MM.1S (cell line): Measurements from ENCODE around the gene PATZ1.
A peak's percentile ranks its signal among the peaks of the same experiment; 100 is the strongest.

Source experiments
- DNase-seq: peaks from one replicate; pipeline ENCODE4 v3.0.0-alpha.2; 2015
- H2AFZ ChIP-seq: fragments of 300-600 bp; sonication (generic); 2 replicates; pipeline ENCODE4 v1.6.0; 2016; ENCODE audit warnings: antibody characterized with exemption, low read length
- H3F3A ChIP-seq: fragments of 300-600 bp; sonication (generic); 2 replicates; pipeline ENCODE4 v1.6.1; 2016; ENCODE audit warnings: mild to moderate bottlenecking, antibody characterized with exemption, low read length, moderate library complexity, mixed read lengths; ENCODE audit not compliant: insufficient read depth
- H3K27ac ChIP-seq: fragments of 300-600 bp; sonication (generic); 2 replicates; pipeline ENCODE4 v1.5.1; 2016; ENCODE audit warnings: mild to moderate bottlenecking, low read length
- H3K27me3 ChIP-seq: fragments of 300-600 bp; sonication (generic); replicated peaks from 2 replicates; pipeline ENCODE4 v1.6.0; 2016; ENCODE audit warnings: low read length; ENCODE audit not compliant: insufficient read depth
- H3K36me3 ChIP-seq: fragments of 300-600 bp; sonication (generic); replicated peaks from 2 replicates; pipeline ENCODE4 v1.6.1; 2016; ENCODE audit warnings: mild to moderate bottlenecking, low read length, mixed read lengths; ENCODE audit not compliant: insufficient read depth
- H3K4me1 ChIP-seq: fragments of 300-600 bp; sonication (generic); 2 replicates; pipeline ENCODE4 v1.6.1; 2016; ENCODE audit warnings: low read length, mixed read lengths
- H3K4me2 ChIP-seq: fragments of 300-600 bp; sonication (generic); 2 replicates; pipeline ENCODE4 v1.6.0; 2016; ENCODE audit warnings: low read depth, low read length
- H3K4me3 ChIP-seq: fragments of 300-600 bp; sonication (generic); 2 replicates; pipeline ENCODE4 v1.5.1; 2016; ENCODE audit warnings: low read length, mixed read lengths
- H3K79me2 ChIP-seq: fragments of 300-600 bp; sonication (generic); 2 replicates; pipeline ENCODE4 v1.6.1; 2016; ENCODE audit warnings: mixed run types, low read length, mixed read lengths
- H3K9ac ChIP-seq: fragments of 300-600 bp; sonication (generic); 2 replicates; pipeline ENCODE4 v1.6.1; 2016; ENCODE audit warnings: low read length, mixed read lengths
- H3K9me2 ChIP-seq: fragments of 300-600 bp; sonication (generic); replicated peaks from 2 replicates; pipeline ENCODE4 v1.6.1; 2016; ENCODE audit warnings: mild to moderate bottlenecking, low read length, mixed read lengths; ENCODE audit not compliant: insufficient read depth
- H3K9me3 ChIP-seq: fragments of 300-600 bp; sonication (generic); replicated peaks from 2 replicates; pipeline ENCODE4 v1.6.1; 2016; ENCODE audit warnings: mild to moderate bottlenecking, low read length, mixed read lengths; ENCODE audit not compliant: insufficient read depth
- H4K20me1 ChIP-seq: fragments of 300-600 bp; sonication (generic); 2 replicates; pipeline ENCODE4 v1.6.1; 2016; ENCODE audit warnings: mild to moderate bottlenecking, low read length, moderate library complexity, mixed read lengths; ENCODE audit not compliant: insufficient read depth
- EZH2 ChIP-seq: fragments of 300-600 bp; sonication (generic); optimal IDR thresholded peaks from 2 replicates; pipeline ENCODE3; 2017; ENCODE audit warnings: low read depth, mild to moderate bottlenecking, antibody characterized with exemption, low read length, mixed read lengths
- EZH2phosphoT487 ChIP-seq: fragments of 300-600 bp; sonication (generic); IDR thresholded peaks from 2 replicates; pipeline ENCODE4 v1.6.1; 2018; ENCODE audit warnings: antibody characterized with exemption, low read length
- TF ChIP-seq, protein P1 (sequence below): fragments of 300-600 bp; sonication (generic); IDR thresholded peaks from 2 replicates; pipeline ENCODE4 v1.5.1; 2016; ENCODE audit warnings: antibody characterized with exemption, low read length, mixed read lengths

The PATZ1 gene

DNA sequence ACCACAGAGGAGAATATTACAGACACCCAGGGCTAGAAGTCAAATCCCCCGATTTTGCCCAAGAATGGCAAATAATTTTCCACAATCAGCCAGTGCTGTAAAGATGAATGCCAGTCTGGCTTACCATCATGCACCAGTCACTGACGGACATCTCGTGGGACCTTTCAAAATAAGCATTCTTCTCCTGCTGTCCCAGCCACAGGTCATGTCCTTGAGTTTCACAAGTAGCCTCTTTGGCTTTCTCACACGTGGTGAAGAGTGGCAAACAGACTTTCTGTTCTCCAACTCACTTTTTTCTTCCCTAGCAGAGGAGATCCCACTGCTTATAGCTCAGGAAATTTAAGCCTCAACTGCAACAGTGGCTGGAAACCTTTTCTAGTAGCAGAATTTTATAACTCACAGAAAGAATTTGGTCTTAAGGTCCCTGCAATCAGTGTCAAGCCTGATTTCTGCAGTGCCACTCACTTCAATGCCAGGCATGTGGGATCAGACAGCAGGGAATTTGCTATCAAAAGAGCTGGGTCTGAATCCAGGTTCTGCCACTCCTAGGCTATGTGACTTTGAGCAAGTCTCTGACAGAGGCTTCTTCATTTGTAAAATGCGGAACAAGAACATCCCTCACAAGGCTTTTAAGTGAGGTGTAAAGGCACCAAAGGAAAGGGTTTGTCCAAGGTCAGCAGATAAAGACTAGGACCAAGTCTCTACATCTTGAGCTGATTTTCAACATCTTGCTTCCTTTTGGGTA is 57.5 kb downstream of the PATZ1 start:
- Histone ChIP-seq H3K27ac (no peak overlapping the region; the same call in 1 of the 2 replicates), H3K9me3 (no peaks in the 10 kb centered on the region), H2AFZ (no peak overlapping the region), H3K4me3 (no peak overlapping the region), H3K4me1 (peaks cover 57% of the 10 kb centered on the region), H4K20me1 (no peaks in the 10 kb centered on the region), H3K27me3 (no peaks in the 10 kb centered on the region), H3F3A (peaks cover 58% of the 10 kb centered on the region), H3K9me2 (no peaks in the 10 kb centered on the region), H3K79me2 (peaks cover 25% of the 10 kb centered on the region), H3K9ac (no peak overlapping the region), H3K4me2 (no peak overlapping the region), H3K36me3 (no peaks in the 10 kb centered on the region)
- TF ChIP-seq, protein P1, sequence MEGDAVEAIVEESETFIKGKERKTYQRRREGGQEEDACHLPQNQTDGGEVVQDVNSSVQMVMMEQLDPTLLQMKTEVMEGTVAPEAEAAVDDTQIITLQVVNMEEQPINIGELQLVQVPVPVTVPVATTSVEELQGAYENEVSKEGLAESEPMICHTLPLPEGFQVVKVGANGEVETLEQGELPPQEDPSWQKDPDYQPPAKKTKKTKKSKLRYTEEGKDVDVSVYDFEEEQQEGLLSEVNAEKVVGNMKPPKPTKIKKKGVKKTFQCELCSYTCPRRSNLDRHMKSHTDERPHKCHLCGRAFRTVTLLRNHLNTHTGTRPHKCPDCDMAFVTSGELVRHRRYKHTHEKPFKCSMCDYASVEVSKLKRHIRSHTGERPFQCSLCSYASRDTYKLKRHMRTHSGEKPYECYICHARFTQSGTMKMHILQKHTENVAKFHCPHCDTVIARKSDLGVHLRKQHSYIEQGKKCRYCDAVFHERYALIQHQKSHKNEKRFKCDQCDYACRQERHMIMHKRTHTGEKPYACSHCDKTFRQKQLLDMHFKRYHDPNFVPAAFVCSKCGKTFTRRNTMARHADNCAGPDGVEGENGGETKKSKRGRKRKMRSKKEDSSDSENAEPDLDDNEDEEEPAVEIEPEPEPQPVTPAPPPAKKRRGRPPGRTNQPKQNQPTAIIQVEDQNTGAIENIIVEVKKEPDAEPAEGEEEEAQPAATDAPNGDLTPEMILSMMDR: no peak
- TF ChIP-seq EZH2 (no peak), EZH2phosphoT487 (no peak)
- DNase-seq: no peak

DNA sequence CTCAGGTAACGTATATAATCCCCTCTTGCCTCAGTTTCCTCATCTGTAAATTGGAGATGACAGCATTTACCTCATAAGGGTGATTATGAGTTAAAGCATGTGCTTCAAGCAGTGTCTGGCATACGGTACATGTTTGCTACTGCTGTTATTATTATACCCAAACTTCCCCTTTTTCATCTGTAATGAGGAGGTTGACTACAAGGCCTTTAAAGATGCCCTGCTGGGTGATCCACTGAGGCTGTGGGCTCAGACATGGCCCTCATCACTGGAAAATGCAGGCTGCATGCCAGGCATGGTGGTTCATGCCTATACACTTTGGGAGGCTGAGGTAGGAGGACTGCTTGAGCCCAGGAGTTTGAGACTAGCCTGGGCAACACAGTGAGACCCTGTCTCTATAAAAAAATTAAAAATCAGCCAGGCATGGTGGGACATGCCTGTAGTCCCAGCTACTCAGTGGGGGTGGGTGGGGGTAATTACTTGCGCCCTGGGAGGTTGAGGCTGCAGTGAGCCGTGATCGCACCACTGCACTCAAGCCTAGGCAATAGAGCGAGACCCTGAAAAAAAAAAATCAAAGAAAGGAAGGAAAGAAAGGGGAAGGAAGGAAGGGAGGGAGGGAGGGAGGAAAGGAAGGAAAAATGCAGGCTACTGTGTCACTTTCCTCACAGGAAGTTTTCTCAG is 58.2 kb downstream of the PATZ1 start:
- H3K27ac ChIP-seq: no peak overlapping the region

DNA sequence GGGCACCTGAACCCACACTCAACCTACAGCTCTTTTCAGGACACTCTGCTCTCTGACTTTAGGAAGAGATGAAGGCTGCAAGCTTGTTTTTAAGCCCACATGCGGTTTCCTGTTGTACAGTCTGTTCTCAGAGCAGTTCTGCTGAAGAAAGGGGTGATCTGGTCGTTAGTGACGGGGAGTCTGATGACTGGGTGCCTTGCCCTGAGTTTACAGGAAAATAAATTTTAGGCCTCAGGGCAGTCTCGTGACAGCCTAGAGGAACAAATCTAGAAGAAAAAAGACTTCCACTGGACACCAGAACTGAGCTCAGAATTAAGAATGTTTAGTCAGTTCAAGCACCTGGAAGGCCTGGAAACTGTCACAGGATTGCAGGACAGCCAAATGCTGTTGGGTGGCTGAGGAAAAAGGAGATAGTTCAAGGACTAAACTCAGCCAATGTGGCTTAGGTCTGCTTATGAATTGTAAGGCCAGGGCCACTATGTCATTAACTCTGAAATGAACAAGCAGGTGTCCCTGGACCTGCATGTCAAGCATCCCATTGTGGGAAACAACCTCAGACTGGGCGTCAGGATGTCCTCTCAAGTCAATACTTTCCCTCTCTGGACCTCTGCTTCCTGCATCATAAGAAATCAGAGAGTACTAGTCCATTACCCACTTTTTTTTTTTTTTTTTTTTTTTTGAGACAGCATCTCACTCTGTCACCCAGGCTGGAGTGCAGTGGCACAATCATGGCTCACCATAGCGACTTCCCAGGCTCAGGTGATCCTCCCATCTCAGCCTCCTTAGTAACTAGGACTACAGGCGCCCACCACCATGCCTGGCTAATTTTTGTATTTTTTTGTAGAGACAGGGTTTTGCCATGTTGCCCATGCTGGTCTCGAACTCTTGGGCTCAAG is 59.5 kb downstream of the PATZ1 start:
- Histone ChIP-seq H3K9ac (peak overlapping the region; percentile 30; the same call in 1 of the 2 replicates), H3K36me3 (no peaks in the 10 kb centered on the region), H3F3A (peaks cover 40% of the 10 kb centered on the region), H3K4me1 (peaks cover 45% of the 10 kb centered on the region), H2AFZ (no peak overlapping the region), H3K9me2 (no peaks in the 10 kb centered on the region), H3K4me2 (peak overlapping the region; percentile 10), H3K27ac (peak overlapping the region; percentile 80), H3K79me2 (peaks cover 21% of the 10 kb centered on the region), H3K9me3 (no peaks in the 10 kb centered on the region), H4K20me1 (no peaks in the 10 kb centered on the region), H3K27me3 (no peaks in the 10 kb centered on the region), H3K4me3 (no peak overlapping the region)
- TF ChIP-seq EZH2phosphoT487 (no peak), EZH2 (no peak)
- TF ChIP-seq, protein P1: no peak
- peak; percentile 71 for DNase-seq

More for the DNA sequence above, 58.2 kb downstream of the PATZ1 start:
- Histone ChIP-seq H2AFZ (no peak overlapping the region), H3K4me3 (no peak overlapping the region), H4K20me1 (no peaks in the 10 kb centered on the region), H3K4me1 (peaks cover 50% of the 10 kb centered on the region), H3K4me2 (no peak overlapping the region), H3K36me3 (no peaks in the 10 kb centered on the region), H3F3A (peaks cover 53% of the 10 kb centered on the region), H3K9ac (no peak overlapping the region), H3K27me3 (no peaks in the 10 kb centered on the region), H3K79me2 (peaks cover 25% of the 10 kb centered on the region), H3K9me2 (no peaks in the 10 kb centered on the region), H3K9me3 (no peaks in the 10 kb centered on the region)
- TF ChIP-seq, protein P1: no peak
- TF ChIP-seq EZH2: no peak
- TF ChIP-seq EZH2phosphoT487: no peak
- DNase-seq: no peak
